ENCODE measurements around the gene WSCD2.

The WSCD2 gene

GRCh38 chr12:108271951-108272872 is 143.1 kb downstream of the WSCD2 start:
- DNase-seq: no peak

- DNase-seq: no peak
Measured at GRCh38 chr12:108273217-108273616, 144.1 kb downstream of the WSCD2 start.

GRCh38 chr12:108277613-108278012 is 148.5 kb downstream of the WSCD2 start:
- no peak for DNase-seq

GRCh38 chr12:108282160-108282559 is 153.1 kb downstream of the WSCD2 start:
- DNase-seq: no peak

- DNase-seq: no peak
Measured at GRCh38 chr12:108282676-108283075, 153.6 kb downstream of the WSCD2 start.

- no peak for DNase-seq
Measured at GRCh38 chr12:108284163-108284562, 155.1 kb downstream of the WSCD2 start.

- no peak for DNase-seq
Measured at GRCh38 chr12:108285016-108285415, 155.9 kb downstream of the WSCD2 start.

GRCh38 chr12:108287227-108287626 is 158.1 kb downstream of the WSCD2 start:
- no peak for DNase-seq

- DNase-seq: no peak
Measured at GRCh38 chr12:108289350-108290161, 160.5 kb downstream of the WSCD2 start.

GRCh38 chr12:108295641-108296040 is 166.6 kb downstream of the WSCD2 start:
- DNase-seq: no peak

- DNase-seq: no peak
Measured at GRCh38 chr12:108296945-108297344, 167.9 kb downstream of the WSCD2 start.

GRCh38 chr12:108297424-108297823 is 168.3 kb downstream of the WSCD2 start:
- no peak for DNase-seq

- DNase-seq: no peak
Measured at GRCh38 chr12:108297895-108298760, 169.0 kb downstream of the WSCD2 start.

- no peak for DNase-seq
Measured at GRCh38 chr12:108298761-108299275, 169.7 kb downstream of the WSCD2 start.

GRCh38 chr12:108299516-108299915 is 170.4 kb downstream of the WSCD2 start:
- no peak for DNase-seq

Data from stimulated activated CD4-positive, alpha-beta T cell treated with anti-CD3 and anti-CD28 coated beads, Interleukin-4, amount 100 ng/mL, for 24 hours (primary cell).